ENCODE results near the gene EPHB1.

Gene EPHB1

GRCh38 chr3:135138776-135139175 lies 343.7 kb downstream of the EPHB1 start:
- no peak for DNase-seq

DNA sequence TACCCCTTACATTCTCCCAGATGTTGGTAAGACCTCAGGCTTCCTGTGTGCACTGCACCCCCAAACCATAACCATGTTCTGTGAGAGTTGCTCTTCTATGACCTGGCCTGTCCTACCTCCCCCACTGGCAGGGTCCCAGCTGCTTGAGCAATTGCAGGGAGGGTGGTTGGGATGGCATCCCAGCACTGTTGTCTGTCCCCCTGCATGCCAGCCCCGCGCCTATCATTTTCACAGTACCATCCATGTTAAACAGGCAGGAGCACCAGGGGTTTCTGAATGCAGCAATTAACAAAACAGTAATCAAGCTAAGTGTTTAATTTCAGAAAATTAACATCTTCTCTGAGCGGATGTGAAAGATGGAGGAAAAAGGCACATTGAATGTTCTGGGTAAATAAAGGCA lies 345.5 kb downstream of the EPHB1 start:
- no peak for DNase-seq

- DNase-seq, result no peak
Observed at GRCh38 chr3:135141160-135141559, 346.1 kb downstream of the EPHB1 start.

- no peak for DNase-seq
Observed at GRCh38 chr3:135141672-135142071, 346.6 kb downstream of the EPHB1 start.

GRCh38 chr3:135142530-135142929 lies 347.5 kb downstream of the EPHB1 start:
- DNase-seq, result no peak

DNA sequence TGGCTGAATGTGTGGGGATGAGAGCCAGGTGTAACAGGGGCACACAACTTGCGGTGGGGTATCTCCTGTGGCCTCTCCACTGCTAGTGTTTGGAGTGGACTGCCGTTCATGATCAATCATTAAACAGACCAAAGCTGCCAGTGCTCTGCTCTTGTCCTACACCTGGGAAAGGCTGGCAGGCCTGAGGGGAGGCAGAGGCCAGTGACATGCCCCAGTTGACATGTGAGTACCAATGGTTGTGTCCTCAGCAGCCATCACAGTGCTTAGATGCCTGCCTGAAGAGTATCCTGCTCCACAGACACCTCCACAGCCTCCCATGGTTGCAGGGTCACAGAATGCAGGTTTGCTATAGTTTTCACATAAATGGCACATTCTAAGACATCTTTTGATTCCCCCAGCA lies 348.4 kb downstream of the EPHB1 start:
- DNase-seq, result no peak

- no peak for DNase-seq
Observed at GRCh38 chr3:135145581-135145980, 350.5 kb downstream of the EPHB1 start.

DNA sequence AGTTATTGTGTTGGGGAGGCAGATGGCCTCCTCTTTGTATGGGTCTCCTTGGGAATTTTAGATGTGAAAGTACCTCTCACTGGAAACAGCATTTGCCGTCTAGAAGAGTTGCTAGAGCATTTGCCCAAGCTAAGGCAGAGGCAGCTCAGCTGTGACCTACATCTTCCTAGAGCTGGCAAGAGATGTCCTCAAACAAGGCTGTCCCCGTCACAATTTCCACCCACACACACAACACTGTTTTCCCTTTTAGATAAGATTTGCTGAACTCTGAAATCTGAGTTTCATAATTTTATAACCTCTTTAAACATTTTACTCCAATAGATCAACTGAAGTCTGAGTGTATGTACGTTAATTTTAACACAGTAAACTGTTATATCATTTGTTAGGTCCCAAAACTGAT lies 352.6 kb downstream of the EPHB1 start:
- no peak for DNase-seq

DNA sequence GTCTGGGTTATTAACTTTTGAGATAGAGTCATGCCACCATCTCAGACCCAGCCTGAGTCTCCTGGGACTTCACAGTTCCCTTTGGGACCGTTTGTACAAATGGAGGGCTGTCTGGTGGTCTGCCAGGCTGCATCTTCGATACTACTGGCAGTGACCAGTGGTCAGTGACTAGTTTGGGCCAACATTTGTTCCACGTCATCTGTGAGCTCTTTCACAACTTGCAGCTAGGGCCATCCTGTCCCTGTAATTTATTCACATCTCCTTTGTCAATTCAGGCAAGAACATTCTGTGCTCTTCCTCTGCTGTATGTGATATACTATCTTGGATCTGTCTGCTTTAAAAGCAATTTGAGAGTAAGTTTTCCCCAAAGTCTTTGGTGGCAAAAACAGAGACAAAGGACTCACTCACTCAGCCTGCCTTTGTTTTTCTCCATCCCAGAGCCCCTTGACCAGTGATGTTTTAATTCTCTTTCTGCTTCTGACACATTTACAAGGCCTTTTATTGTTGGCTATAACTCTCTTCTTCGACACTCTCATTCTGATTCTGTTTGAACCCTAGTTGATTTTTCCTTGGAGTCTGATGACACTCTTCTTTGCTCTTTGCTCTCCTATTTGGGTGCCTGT lies 353.4 kb downstream of the EPHB1 start:
- no peak for DNase-seq

GRCh38 chr3:135149707-135150681 lies 354.9 kb downstream of the EPHB1 start:
- DNase-seq, result no peak

GRCh38 chr3:135154186-135154585 lies 359.1 kb downstream of the EPHB1 start:
- DNase-seq, result no peak

DNA sequence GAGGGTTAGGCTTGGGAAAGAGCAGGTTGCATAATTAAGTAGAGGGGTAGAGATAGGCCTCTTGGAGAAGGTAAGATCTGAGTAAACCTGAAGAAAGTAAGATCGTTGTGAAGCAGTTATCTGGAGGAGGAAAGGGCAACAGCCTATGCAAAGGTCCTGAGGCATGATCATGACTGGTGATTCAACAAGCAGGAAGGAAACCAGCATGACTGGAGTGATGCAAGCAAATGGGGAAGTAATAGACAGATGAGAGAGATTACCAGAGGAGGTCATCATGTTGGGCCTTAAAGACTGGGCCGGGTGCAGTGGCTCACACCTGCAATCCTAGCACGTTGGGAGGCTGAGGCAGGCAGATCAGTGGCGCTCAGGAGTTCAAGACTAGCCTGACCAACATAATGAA lies 360.2 kb downstream of the EPHB1 start:
- no peak for DNase-seq

DNA sequence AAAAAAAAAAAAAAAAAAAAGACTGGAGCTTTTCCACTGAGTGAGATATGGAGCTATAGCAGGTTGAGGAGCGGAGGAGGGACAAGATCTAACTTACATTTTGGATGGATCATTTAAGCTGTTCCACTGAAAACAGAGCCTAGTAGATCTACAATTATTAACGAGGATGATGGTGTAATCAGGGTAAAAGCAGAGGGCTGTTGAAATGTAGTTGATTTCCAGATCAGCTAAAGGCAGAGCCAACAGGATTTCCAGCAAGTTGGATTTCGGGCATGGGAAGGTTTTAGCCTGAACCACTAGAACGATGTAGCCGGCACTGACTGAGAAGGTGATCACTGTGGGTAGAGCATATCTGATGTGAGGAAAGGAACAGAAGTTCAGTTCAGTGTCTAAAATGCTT lies 360.7 kb downstream of the EPHB1 start:
- DNase-seq, result no peak

GRCh38 chr3:135157045-135157740 lies 362.1 kb downstream of the EPHB1 start:
- DNase-seq, result no peak

DNA sequence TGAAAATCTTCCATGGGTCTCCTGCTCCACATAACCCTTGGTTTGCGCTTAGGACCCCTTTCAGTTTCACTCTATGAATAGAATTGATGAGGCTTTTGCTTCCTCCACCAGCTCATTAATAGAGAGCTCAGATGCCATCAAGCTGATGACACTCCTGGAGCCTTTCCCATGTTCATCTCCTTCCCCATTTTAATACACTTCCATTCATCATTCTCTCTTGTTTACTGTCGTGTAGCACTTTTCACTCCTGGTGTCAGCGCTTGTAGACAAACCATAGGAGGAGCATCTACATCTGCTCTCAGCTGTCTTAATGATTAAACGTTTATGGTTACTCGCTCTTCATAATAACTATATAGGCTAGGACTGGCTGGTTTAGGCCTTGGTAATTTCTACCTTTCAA lies 363.5 kb downstream of the EPHB1 start:
- no peak for DNase-seq

GRCh38 chr3:135159681-135160247 lies 364.7 kb downstream of the EPHB1 start:
- DNase-seq, result no peak

DNA sequence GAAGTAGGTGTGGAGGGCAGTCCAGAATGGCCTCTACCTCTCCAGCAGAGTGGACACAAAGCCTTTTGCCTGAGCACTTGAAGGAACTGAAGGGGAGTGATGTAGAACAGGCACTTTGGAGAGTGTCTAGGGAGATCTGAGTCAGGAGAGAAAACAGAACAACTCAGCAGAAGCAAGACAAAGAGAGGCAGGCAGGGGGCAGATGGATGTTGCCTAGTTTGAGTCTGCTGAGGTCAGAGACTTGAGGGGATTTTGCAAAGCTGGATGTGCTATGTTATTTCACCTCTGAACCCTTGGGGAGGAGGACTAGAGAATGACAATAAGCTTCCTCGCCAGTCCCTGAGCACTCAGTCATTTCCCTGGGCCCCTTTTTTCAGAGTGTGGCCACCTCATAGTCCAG lies 366.4 kb downstream of the EPHB1 start:
- DNase-seq, result no peak

GRCh38 chr3:135163701-135164100 lies 368.6 kb downstream of the EPHB1 start:
- no peak for DNase-seq

GRCh38 chr3:135165260-135165659 lies 370.2 kb downstream of the EPHB1 start:
- no peak for DNase-seq

DNA sequence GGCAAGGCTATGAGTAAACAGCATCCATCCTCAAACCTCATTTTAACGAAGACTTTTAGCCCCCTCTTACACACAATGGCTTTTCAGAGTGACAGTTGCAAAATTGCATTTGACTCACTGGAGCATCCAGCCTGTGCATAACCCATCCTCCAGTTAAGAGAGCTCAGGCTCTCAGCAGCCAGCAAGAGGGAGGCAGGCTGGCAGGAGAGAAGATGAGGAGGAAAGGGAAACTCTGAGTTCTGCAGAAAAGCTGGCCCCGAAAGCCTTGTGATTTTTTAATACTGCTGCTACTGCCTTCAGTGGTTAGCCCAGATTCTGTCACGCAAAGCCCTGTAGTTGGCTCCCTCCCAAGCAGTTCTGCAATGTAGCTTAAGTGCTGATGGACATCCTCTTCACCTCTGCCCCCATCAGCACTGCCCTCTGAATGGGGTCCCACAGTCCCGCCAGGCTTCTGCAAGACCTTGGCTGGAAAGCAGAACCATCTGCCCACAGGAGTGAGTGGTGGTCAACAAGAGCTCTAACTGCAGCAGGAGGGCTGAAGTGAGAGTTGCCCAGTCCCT lies 371.3 kb downstream of the EPHB1 start:
- DNase-seq, result no peak

GRCh38 chr3:135168822-135169221 lies 373.8 kb downstream of the EPHB1 start:
- DNase-seq, result no peak

- no peak for DNase-seq
Observed at GRCh38 chr3:135169651-135170050, 374.6 kb downstream of the EPHB1 start.

- no peak for DNase-seq
Observed at GRCh38 chr3:135170732-135171131, 375.7 kb downstream of the EPHB1 start.

All from NCI-H748 treated with DMSO at 0.1 percent for 48 hours (cell line).